D721Med (cell line): ENCODE measurements around the gene IGSF23.

Experiments used
- DNase-seq: peaks from one replicate; pipeline ENCODE4 v3.0.0; 2011; ENCODE audit warnings: low spot score; ENCODE audit not compliant: insufficient read length
- FAIRE-seq: peaks from 2 replicates; lab custom pipeline; 2011; peaks lifted over from hg19 to GRCh38; lab: Jason Lieb, UNC
- TF ChIP-seq, protein P1 (sequence below): IDR thresholded peaks from 2 replicates; pipeline ENCODE4 v1.5.1; 2012; ENCODE audit warnings: mild to moderate bottlenecking, control low read depth; ENCODE audit not compliant: insufficient read depth; ENCODE audit errors: missing control alignments

IGSF23 gene

DNA sequence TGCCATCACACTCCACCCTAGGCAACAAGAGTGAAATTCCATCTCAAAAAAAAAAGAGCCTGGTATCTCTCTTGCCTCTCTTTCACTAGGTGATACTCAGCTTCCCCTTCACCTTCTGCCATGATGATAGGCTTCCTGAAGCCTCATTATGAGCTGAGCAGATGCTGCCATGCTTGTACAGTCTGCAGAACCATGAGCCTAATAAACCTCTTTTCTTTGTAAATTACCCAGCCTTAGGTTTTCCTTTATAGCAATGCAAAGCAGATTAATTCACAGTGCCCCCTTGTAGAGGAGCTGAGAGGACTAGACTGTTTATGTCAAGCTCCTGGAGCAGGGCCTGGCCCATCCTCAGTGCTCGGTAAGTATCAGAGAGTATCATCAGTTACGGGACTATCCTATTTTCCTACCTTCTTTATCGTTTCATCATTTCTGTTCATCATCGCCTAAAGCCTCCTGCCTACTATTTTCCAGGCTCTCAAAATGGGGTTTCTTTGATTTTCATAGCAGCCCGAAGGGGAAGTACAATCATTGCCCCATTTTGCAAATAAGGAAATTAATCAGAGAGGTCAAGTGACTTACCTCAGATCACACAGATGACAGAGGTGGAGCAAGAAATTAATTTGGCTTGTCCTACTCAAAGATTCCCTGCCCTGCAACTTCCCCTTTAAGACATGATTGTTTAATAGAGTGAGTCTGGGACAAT lies 33.5 kb upstream of the IGSF23 start:
- DNase-seq = no peak
- TF ChIP-seq, protein P1, sequence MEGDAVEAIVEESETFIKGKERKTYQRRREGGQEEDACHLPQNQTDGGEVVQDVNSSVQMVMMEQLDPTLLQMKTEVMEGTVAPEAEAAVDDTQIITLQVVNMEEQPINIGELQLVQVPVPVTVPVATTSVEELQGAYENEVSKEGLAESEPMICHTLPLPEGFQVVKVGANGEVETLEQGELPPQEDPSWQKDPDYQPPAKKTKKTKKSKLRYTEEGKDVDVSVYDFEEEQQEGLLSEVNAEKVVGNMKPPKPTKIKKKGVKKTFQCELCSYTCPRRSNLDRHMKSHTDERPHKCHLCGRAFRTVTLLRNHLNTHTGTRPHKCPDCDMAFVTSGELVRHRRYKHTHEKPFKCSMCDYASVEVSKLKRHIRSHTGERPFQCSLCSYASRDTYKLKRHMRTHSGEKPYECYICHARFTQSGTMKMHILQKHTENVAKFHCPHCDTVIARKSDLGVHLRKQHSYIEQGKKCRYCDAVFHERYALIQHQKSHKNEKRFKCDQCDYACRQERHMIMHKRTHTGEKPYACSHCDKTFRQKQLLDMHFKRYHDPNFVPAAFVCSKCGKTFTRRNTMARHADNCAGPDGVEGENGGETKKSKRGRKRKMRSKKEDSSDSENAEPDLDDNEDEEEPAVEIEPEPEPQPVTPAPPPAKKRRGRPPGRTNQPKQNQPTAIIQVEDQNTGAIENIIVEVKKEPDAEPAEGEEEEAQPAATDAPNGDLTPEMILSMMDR = no peak
- no peak for FAIRE-seq

DNA sequence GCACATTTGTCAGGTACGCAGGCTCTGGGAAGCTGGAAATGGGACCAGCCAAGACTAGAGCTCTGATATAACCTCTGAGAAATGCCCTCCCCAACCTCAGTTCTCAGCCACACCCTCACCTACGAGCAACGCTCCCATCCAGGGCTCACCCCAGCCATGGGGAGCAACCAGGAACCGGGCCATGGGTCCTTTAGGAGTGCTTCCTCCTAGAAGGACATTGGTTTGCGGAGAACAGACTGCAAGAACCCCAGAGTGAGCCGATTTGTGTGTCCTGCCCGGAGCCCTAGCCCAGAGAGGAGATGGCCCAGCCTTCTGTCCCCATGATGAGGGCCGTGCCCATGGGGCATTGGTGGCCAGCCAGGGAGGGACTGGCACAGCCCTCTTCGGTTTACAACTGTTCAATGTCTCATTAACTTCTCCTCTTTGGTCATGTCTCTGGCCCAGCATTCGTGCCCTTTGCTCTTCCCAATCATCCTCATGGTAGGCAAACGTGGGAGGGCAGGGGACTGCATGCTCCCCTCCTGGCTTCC lies 32.9 kb upstream of the IGSF23 start:
- TF ChIP-seq, protein P1 = no peak
- no peak for FAIRE-seq
- DNase-seq = no peak

DNA sequence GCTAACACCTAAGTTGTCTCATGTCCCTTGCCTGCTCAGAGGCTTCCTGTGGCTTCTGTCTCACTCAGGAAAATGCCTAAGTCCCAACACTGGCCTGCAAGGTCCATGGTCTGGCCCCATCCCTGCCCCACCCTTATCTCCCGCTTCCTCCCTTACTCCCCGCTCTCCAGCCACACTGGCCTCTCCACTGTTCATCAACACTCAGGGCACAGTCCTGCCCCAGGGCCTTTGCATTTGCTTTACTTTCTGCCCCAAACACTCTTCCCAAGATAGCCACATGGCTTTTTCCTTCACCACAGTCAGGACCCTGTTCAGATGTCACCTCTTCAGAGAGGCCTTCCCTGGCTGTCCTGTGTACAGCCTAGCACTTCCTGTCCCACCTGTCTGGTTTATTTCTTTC lies 32.1 kb upstream of the IGSF23 start:
- DNase-seq (no peak), FAIRE-seq (no peak)
- TF ChIP-seq, protein P1 = no peak

- DNase-seq (no peak), FAIRE-seq (no peak)
Measured at GRCh38 chr19:44582581-44583265, 30.6 kb upstream of the IGSF23 start.

GRCh38 chr19:44585371-44586133 lies 27.8 kb upstream of the IGSF23 start:
- FAIRE-seq = no peak
- no peak for DNase-seq
- TF ChIP-seq, protein P1 = no peak

More at GRCh38 chr19:44582581-44583265, 30.6 kb upstream of the IGSF23 start:
- TF ChIP-seq, protein P1 = peak; percentile 47

DNA sequence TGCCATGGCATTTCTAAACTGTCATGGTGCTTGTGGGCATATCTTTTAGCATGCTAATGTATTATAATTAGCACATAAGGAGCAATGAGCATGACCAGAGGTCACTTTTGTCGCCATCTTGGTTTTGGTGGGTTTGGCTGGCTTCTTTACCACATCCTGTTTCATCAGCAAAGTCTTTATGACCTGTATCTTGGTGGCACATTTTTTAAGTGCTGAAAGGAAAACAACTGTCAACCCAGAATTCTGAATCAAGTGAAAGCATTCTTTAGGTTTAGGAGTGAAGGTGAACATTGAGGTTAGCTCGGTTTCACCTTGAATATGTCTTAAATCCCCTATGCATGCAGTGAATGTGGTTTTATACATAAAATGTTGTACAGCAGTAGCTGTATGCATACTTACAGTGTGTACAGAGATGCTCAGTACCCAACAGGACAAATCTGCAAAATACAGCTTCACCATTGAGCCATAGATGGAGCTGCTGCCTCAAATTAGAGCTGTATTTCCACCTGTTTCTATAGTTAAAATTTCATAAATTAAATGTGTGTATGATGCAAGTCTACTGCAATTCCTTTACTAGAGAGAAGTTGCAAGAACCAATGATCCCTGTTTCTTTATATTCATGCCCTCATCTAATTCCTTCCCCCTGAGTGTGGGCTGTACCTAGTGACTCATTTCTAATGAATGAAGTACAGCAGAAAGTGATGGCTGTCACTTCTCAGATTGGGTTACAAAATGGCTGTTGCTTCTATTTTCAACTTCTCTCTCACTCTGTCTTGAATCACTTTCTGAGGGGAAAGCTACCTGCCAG lies 25.2 kb upstream of the IGSF23 start:
- FAIRE-seq (no peak), DNase-seq (no peak)
- TF ChIP-seq, protein P1 = no peak
